Islet of Langerhans (tissue), 1 donor: Measurements from ENCODE around the gene FPR1.

Experiments
- FAIRE-seq: peaks from one replicate; lab custom pipeline; 2011; peaks lifted over from hg19 to GRCh38; lab: Jason Lieb, UNC

The FPR1 gene

DNA sequence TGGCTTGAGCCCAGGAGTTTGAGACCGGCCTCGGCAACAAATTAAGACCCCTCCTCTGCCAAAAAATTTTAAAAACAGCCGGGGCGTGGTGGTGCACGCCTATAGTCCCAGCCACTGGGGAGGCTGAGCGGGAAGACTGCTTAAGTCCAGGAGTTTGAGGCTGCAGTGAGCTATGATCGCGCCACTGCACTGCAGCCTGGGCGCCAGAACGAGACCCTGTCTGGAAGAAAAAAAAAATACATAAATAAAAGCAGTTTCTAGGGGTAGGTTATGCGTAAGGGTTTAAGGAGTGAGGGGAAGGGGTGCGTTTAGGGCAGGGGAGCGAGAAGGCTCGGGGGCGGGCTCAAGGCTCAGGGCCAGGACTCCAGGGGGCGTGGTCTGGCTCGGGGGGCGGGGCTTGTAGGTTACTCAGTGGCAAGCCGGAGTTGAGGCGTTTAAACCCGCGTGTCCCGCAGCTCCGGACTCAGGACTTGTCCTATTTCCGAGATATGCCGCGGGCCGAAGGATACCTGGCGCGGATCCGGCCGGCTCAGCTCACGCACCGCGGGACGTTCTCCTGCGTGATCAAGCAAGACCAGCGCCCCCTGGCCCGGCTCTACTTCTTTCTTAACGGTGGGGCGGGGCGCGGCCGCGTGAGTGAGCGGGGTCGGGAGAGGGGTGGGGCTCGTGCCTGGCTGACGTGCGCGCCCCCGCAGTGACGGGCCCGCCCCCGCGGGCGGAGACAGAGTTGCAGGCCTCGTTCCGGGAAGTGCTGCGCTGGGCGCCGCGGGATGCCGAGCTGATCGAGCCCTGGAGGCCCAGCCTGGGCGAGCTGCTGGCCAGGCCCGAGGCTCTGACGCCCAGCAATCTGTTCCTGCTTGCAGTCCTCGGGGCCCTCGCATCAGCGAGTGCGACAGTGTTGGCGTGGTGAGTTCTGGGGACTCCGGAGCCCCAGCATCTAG is 47.8 kb downstream of the FPR1 start:
- no peak for FAIRE-seq

GRCh38 chr19:51702825-51703574 is 48.7 kb downstream of the FPR1 start:
- FAIRE-seq = no peak

GRCh38 chr19:51702103-51702824 is 49.4 kb downstream of the FPR1 start:
- peak; percentile 45 for FAIRE-seq

DNA sequence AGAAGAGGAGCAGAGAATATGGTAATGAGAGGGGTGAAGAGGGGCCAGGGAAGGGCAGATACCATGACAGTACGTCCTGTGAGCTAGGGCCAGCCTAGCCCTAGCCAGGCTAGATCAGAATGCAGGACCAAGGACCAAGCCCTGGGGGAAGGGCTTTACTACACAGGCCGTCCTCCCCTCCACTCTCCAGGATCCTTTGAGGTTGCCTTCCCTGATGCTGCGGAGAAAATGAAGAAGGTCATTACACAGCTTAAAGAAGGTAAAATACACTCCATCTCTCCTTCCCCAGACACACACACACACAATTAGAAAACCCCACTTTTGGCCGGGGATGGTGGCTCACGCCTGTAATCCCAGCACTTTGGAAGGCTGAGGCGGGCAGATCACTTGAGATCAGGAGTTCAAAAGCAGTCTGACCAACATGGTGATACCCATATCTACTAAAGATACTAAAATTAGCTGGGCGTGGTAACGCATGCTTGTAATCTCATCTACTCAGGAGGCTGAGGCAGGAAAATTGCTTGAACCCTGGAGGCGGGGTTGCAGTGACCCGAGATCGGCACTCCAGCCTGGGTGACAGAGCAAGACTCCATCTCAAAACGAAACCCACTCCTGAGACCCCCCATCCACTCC is 50.1 kb downstream of the FPR1 start:
- no peak for FAIRE-seq

GRCh38 chr19:51699170-51699569 is 52.5 kb downstream of the FPR1 start:
- no peak for FAIRE-seq

DNA sequence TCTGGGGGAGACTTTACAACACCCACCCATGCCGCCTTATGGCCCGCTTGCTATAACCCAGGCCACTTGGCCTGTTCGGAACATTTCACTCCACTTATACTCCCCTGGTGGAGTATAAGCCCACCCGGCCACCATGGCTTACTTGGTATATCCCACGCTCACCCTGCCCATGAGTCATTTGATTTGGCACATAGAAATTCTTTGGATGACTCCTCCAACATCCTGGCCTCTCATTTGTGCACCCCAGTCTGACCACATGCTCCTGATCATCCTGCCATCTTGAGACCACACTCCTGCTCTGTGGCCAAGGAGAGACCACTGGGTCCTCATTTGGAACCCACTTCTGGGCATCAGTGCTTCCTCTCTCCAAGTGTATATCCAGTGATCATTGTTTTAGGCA is 53.4 kb downstream of the FPR1 start:
- FAIRE-seq = no peak

DNA sequence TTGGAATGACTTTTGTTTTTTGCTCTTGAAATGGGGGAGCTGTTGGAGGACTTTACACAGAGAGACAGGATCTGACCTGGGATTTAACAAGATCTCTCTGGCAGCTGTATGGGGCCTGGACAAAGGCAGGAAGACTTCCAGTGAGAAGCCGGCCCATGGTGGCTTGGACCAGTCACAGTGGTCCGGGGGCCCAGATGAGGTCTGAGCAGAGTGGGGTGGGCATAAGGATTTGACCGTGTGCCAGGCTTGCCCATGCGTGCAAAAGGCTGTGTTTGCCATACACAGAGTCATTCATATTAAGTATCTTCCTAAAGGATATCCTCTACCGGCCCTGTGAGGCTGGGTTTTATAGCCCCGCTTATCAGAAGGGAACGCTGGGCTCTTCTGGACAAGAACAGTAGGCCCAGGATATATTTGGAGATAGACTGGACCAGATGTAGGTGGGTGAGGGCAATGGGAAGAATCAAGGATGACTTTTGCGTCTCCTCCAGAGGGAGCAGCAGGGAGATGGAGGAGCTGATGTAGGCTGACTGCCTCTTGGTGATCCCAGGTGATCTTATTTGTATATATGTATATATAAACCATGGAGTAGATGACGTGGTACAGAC is 54.4 kb downstream of the FPR1 start:
- FAIRE-seq = no peak

DNA sequence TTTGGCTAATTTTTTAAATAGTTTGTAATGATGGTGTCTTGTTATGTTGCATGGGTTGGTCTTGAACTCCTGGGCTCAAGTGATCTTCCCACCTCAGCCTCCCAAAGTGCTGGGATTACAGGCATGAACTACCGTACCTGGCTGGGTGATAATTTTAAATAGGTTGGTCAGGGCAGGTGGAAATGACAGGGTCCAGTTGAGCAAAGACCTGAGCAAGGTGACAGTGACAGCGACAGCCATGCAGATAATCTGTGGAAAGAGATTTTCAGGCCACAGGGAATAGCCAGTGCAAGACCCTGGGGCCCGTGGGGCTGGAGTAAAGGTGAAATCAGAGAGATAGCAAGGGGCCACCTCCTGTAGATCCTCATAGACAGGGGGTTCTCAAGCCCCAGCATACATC is 55.1 kb downstream of the FPR1 start:
- FAIRE-seq = no peak
